PFSK-1 (cell line): ENCODE results near the gene TECR.

Experiments
- FOXP2 ChIP-seq: optimal IDR thresholded peaks from 2 replicates; pipeline ENCODE3; 2011; ENCODE audit warnings: borderline replicate concordance, control low read depth, inconsistent platforms; ENCODE audit not compliant: insufficient read depth; ENCODE audit errors: extremely low read length, extremely low read depth
- POLR2AphosphoS5 ChIP-seq: IDR thresholded peaks from 2 replicates; pipeline ENCODE4 v1.6.1; 2012; ENCODE audit warnings: low read depth, mild to moderate bottlenecking, control low read depth, low read length, moderate library complexity
- SIN3A ChIP-seq: IDR thresholded peaks from 2 replicates; pipeline ENCODE4 v1.6.1; 2012; ENCODE audit warnings: mild to moderate bottlenecking, low read length, moderate library complexity, borderline replicate concordance; ENCODE audit not compliant: insufficient read depth
- TAF1 ChIP-seq: IDR thresholded peaks from 2 replicates; pipeline ENCODE4 v1.6.1; 2012; ENCODE audit warnings: low read length, control low read depth, borderline replicate concordance; ENCODE audit not compliant: insufficient read depth
- TF ChIP-seq, protein P1 (sequence below), 2 experiments: IDR thresholded peaks; 2 replicates each; pipeline versions ENCODE4 v1.6.1 to v1.8.0; 2011 to 2012; ENCODE audit warnings: low read depth in 2 of 2, low read length in 2 of 2, control low read depth in 1 of 2, inconsistent platforms in 1 of 2, mild to moderate bottlenecking in 1 of 2, moderate library complexity in 1 of 2; ENCODE audit not compliant: insufficient read depth in 1 of 2

DNA sequence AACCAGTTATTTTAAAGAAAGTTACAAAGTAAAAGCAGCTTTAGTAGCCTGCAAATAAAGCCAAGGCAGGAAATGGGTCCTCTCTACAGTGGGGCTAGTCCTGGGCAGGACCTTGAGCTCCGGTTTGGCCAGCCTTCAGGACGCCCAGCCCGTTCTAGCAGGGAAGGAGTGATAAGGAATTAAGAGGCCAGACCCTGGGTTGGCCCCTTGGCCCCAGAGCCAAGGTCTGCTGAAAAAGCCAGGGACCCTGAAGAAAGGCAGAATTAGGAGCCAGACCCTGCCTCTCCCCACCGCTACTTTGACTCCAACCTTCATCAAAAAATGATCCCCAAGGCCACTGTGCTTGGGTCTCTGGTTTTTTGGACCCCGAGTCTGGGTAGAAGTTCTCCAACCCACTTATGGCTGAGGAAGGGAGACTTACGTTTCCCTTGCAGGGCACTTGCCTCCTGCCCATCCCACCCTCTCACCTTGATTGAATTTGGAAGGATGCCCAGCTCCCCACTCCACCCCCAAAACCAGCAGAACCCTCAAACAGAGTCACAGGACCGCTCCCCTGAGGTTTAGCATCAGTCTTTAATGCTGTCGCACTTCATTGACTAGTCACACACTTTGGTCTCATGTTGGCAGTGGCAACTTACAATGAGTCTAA, 15.1 kb upstream of the TECR start:
- TF ChIP-seq POLR2AphosphoS5 (no peak), TAF1 (no peak), FOXP2 (no peak), SIN3A (no peak)
- TF ChIP-seq, protein P1, sequence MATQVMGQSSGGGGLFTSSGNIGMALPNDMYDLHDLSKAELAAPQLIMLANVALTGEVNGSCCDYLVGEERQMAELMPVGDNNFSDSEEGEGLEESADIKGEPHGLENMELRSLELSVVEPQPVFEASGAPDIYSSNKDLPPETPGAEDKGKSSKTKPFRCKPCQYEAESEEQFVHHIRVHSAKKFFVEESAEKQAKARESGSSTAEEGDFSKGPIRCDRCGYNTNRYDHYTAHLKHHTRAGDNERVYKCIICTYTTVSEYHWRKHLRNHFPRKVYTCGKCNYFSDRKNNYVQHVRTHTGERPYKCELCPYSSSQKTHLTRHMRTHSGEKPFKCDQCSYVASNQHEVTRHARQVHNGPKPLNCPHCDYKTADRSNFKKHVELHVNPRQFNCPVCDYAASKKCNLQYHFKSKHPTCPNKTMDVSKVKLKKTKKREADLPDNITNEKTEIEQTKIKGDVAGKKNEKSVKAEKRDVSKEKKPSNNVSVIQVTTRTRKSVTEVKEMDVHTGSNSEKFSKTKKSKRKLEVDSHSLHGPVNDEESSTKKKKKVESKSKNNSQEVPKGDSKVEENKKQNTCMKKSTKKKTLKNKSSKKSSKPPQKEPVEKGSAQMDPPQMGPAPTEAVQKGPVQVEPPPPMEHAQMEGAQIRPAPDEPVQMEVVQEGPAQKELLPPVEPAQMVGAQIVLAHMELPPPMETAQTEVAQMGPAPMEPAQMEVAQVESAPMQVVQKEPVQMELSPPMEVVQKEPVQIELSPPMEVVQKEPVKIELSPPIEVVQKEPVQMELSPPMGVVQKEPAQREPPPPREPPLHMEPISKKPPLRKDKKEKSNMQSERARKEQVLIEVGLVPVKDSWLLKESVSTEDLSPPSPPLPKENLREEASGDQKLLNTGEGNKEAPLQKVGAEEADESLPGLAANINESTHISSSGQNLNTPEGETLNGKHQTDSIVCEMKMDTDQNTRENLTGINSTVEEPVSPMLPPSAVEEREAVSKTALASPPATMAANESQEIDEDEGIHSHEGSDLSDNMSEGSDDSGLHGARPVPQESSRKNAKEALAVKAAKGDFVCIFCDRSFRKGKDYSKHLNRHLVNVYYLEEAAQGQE (IDR thresholded peaks at IDR 0.05; ENCODE audit: insufficient read depth in 1 of 2, low read depth in 2 of 2, low read length in 2 of 2), result no peak
